Stimulated activated memory B cell treated with anti-CD40 and anti-IgM and Interleukin-4, amounts not matched to agents 10 μg/mL and 1 μg/mL and 100 μg/mL, for 72 hours (primary cell): ENCODE results near the gene FAM3B.
"Not testable (repeated sequence)": the region's sequence is repeated elsewhere in the genome, so short reads cannot be mapped to it uniquely, and the experiment has no call there.

Source experiments
- ATAC-seq: fragments of 150-1000 bp; cut with Tn5 transposase; 2 replicates; pipeline ENCODE4 v1.10.0; 2021
- H3K27ac Mint-ChIP-seq: one replicate; pipeline ENCODE4 v1.8.0; 2022; ENCODE audit warnings: mild to moderate bottlenecking, mixed read lengths
- H3K27me3 Mint-ChIP-seq: one replicate; pipeline ENCODE4 v1.8.0; 2022; ENCODE audit warnings: mixed read lengths
- H3K36me3 Mint-ChIP-seq: one replicate; pipeline ENCODE4 v1.8.0; 2022; ENCODE audit warnings: mixed read lengths
- H3K4me1 Mint-ChIP-seq: one replicate; pipeline ENCODE4 v1.8.0; 2022; ENCODE audit warnings: mixed read lengths
- H3K4me3 Mint-ChIP-seq: one replicate; pipeline ENCODE4 v1.8.0; 2022; ENCODE audit warnings: mild to moderate bottlenecking, moderate library complexity, mixed read lengths
- H3K9me3 Mint-ChIP-seq: one replicate; pipeline ENCODE4 v1.8.0; 2022; ENCODE audit warnings: mixed read lengths

Gene FAM3B

DNA sequence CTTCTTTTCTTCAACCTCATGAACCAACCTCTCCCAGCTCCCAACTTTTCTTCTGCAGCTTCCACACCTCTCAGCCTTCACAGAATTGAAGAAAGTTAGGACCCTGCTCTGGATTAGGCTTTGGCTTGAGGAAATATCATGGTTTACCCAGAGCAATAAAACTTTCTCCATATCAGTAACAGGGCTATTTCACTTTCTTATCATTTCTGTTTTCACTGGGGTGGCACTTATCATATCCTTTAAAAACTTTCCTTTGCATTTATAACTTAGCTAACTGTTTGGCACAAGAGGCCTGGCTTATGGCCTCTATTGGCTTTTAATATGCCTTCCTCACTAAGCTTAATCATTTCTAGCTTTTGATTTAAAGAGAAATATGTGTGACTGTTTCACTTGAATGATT lies 9.4 kb upstream of the FAM3B start:
- Mint-ChIP-seq H3K4me3 (no peak overlapping the region), H3K27me3 (peaks cover 27% of the 10 kb centered on the region), H3K36me3 (no peaks in the 10 kb centered on the region), H3K4me1 (no peaks in the 10 kb centered on the region), H3K27ac (no peak overlapping the region), H3K9me3 (peaks cover 4% of the 10 kb centered on the region)
- ATAC-seq = no peak

- peaks cover 51% of the 10 kb centered on the region for H3K27me3 Mint-ChIP-seq
- not testable (repeated sequence) for H3K36me3 Mint-ChIP-seq
Observed at GRCh38 chr21:41313285-41314164, 3.1 kb upstream of the FAM3B start.

GRCh38 chr21:41315726-41316125 lies 875 bp upstream of the FAM3B start:
- peaks cover 37% of the 10 kb centered on the region for H3K27me3 Mint-ChIP-seq
- H3K27ac Mint-ChIP-seq = no peak overlapping the region
- H3K9me3 Mint-ChIP-seq = no peaks in the 10 kb centered on the region
- H3K4me1 Mint-ChIP-seq = no peaks in the 10 kb centered on the region
- no peaks in the 10 kb centered on the region for H3K36me3 Mint-ChIP-seq
- no peak for ATAC-seq
- no peak overlapping the region for H3K4me3 Mint-ChIP-seq

More at GRCh38 chr21:41313285-41314164, 3.1 kb upstream of the FAM3B start:
- not testable (repeated sequence) for H3K9me3 Mint-ChIP-seq, H3K4me1 Mint-ChIP-seq, H3K4me3 Mint-ChIP-seq, ATAC-seq, H3K27ac Mint-ChIP-seq

GRCh38 chr21:41317063-41317392 lies 427 bp downstream of the FAM3B start:
- no peaks in the 10 kb centered on the region for H3K36me3 Mint-ChIP-seq
- peak overlapping the region; percentile 46 for H3K4me3 Mint-ChIP-seq
- H3K4me1 Mint-ChIP-seq = peaks cover 8% of the 10 kb centered on the region
- peaks cover 50% of the 10 kb centered on the region for H3K27me3 Mint-ChIP-seq
- ATAC-seq = no peak
- H3K9me3 Mint-ChIP-seq = no peaks in the 10 kb centered on the region
- no peak overlapping the region for H3K27ac Mint-ChIP-seq

DNA sequence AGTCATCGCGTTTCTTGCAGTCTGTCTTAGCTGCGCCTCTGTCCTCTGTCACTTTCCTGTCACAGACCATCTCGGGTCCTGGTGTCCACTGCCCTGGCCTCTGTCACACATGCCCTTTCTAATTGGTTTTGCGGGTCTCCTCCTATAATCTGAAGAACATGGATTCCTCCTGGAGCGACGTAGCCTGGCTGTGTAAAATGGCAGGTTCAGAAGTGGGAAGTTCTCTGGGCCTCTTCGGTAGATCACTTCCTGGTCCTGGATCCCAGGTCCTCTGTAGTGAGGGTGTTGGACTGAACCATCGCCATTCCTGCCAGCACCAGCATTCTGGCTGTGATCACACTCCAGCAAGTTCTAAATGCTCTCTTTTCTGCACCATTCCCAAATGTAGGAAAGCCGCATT lies 857 bp downstream of the FAM3B start:
- Mint-ChIP-seq H3K4me1 (peaks cover 9% of the 10 kb centered on the region), H3K27ac (no peak overlapping the region), H3K4me3 (peak overlapping the region; percentile 46), H3K9me3 (no peaks in the 10 kb centered on the region), H3K27me3 (peaks cover 52% of the 10 kb centered on the region), H3K36me3 (no peaks in the 10 kb centered on the region)
- no peak for ATAC-seq

- peaks cover 52% of the 10 kb centered on the region for H3K27me3 Mint-ChIP-seq
Observed at GRCh38 chr21:41318218-41318617, 1.6 kb downstream of the FAM3B start.

DNA sequence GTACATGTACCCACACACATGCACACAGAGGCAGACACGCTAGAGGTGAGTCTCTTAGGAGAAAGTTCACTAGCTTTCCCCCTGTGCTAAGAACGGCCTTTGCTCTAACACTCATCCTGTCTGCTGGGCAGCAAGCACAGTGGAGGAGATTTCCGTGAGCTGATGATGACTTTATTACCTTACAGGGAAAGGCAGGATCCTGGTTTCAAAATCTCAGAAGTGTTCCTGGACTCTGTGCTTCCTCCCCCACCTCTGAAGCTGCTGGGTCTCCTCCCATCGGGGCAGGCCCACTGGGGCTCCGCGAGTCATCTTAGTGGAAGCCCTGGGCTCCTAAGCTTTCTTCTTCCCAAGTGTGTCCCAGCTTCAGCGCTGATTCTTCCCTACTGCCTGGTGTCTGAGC lies 2.7 kb downstream of the FAM3B start:
- Mint-ChIP-seq H3K4me1 (peaks cover 9% of the 10 kb centered on the region), H3K27me3 (peaks cover 50% of the 10 kb centered on the region), H3K9me3 (no peaks in the 10 kb centered on the region), H3K4me3 (no peak overlapping the region), H3K36me3 (no peaks in the 10 kb centered on the region), H3K27ac (no peak overlapping the region)
- no peak for ATAC-seq

More at GRCh38 chr21:41318218-41318617, 1.6 kb downstream of the FAM3B start:
- no peak overlapping the region for H3K4me3 Mint-ChIP-seq
- ATAC-seq = no peak
- H3K27ac Mint-ChIP-seq = no peak overlapping the region
- no peaks in the 10 kb centered on the region for H3K36me3 Mint-ChIP-seq
- H3K4me1 Mint-ChIP-seq = peaks cover 9% of the 10 kb centered on the region
- no peaks in the 10 kb centered on the region for H3K9me3 Mint-ChIP-seq

- Mint-ChIP-seq H3K9me3 (no peaks in the 10 kb centered on the region), H3K4me3 (no peak overlapping the region), H3K36me3 (no peaks in the 10 kb centered on the region), H3K27me3 (peaks cover 29% of the 10 kb centered on the region), H3K27ac (no peak overlapping the region), H3K4me1 (peaks cover 13% of the 10 kb centered on the region)
- peak; percentile 51 for ATAC-seq
Observed at GRCh38 chr21:41321211-41321907, 4.8 kb downstream of the FAM3B start.

DNA sequence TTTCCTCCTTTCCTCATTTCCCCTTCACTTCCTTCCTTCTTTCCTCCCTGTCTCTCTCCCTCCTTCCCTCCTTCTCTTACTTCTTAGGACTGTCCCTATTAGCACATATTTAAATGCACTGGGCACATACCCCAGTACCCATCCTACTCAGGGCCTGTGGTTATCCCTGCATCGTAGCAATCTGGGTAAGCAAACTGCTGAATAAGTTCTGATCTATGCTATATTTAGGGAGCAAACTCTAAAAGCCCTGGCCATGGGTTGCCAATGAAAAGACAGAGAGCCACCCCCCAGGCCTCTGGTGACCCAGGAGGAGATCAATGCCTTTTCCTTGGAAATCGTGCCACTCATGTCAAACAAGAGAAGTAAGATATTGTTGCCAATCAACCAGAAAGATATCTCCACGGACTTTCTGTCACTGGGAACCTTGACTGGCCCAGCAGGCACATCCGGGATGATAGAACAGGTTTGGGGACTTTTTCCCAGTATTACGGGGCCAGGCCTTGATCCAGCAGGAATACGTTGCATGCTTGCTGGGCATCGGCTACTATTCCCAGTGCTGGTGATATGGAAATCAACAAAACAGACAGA lies 5.4 kb downstream of the FAM3B start:
- no peaks in the 10 kb centered on the region for H3K9me3 Mint-ChIP-seq
- ATAC-seq = no peak
- H3K4me1 Mint-ChIP-seq = peaks cover 15% of the 10 kb centered on the region
- peaks cover 28% of the 10 kb centered on the region for H3K27me3 Mint-ChIP-seq
- H3K4me3 Mint-ChIP-seq = no peak overlapping the region
- no peak overlapping the region for H3K27ac Mint-ChIP-seq
- H3K36me3 Mint-ChIP-seq = no peaks in the 10 kb centered on the region

GRCh38 chr21:41322496-41323382 lies 6.1 kb downstream of the FAM3B start:
- peaks cover 21% of the 10 kb centered on the region for H3K27me3 Mint-ChIP-seq
- H3K9me3 Mint-ChIP-seq = no peaks in the 10 kb centered on the region
- no peak for ATAC-seq
- no peaks in the 10 kb centered on the region for H3K36me3 Mint-ChIP-seq
- no peak overlapping the region for H3K27ac Mint-ChIP-seq
- peaks cover 15% of the 10 kb centered on the region for H3K4me1 Mint-ChIP-seq
- H3K4me3 Mint-ChIP-seq = no peak overlapping the region

GRCh38 chr21:41325138-41325912 lies 8.7 kb downstream of the FAM3B start:
- peaks cover 18% of the 10 kb centered on the region for H3K27me3 Mint-ChIP-seq
- H3K36me3 Mint-ChIP-seq = no peaks in the 10 kb centered on the region
- no peak overlapping the region for H3K27ac Mint-ChIP-seq
- ATAC-seq = no peak
- H3K4me1 Mint-ChIP-seq = peaks cover 15% of the 10 kb centered on the region
- H3K9me3 Mint-ChIP-seq = no peaks in the 10 kb centered on the region
- no peak overlapping the region for H3K4me3 Mint-ChIP-seq

GRCh38 chr21:41326414-41327080 lies 9.9 kb downstream of the FAM3B start:
- peaks cover 11% of the 10 kb centered on the region for H3K4me1 Mint-ChIP-seq
- no peak for ATAC-seq

DNA sequence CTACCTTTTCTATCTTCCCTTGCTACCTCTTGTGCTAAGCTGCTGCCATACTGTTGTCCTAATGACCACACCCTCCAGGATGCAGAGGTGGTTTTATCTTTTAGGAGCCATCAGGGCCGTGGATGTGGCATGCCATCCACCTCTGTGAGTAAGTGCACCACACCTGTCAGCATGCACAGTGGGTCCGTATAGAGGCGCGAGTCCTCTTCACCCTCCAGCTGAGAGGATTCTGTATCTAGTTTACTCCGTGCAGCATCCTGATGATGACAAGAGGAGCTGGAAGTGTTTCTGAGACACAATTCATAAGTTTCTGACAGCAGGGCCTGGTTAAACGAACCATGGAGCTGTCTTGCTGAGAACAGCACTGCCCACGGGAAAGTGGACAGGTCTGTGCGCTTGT lies 11.2 kb downstream of the FAM3B start:
- Mint-ChIP-seq H3K27ac (no peak overlapping the region), H3K4me3 (no peak overlapping the region), H3K9me3 (peaks cover 3% of the 10 kb centered on the region), H3K4me1 (peaks cover 6% of the 10 kb centered on the region), H3K27me3 (no peaks in the 10 kb centered on the region), H3K36me3 (no peaks in the 10 kb centered on the region)
- ATAC-seq = no peak

More at GRCh38 chr21:41326414-41327080, 9.9 kb downstream of the FAM3B start:
- H3K9me3 Mint-ChIP-seq = no peaks in the 10 kb centered on the region
- no peaks in the 10 kb centered on the region for H3K36me3 Mint-ChIP-seq
- H3K27ac Mint-ChIP-seq = no peak overlapping the region
- no peak overlapping the region for H3K4me3 Mint-ChIP-seq
- peaks cover 7% of the 10 kb centered on the region for H3K27me3 Mint-ChIP-seq
